IMR-90 (cell line): ENCODE data around the gene MSI2. TPM values are rescaled to one million over a fixed set of nuclear protein-coding genes. Genes with fewer than 3 reads are reported as not detected.

Experiments
- ATAC-seq: fragments of 200-7000 bp; cut with Tn5 transposase; 2 replicates; pipeline ENCODE4 v1.9.1; 2020; ENCODE audit warnings: low read depth, mild to moderate bottlenecking, moderate library complexity
- BruUV-seq: library from RNA; stranded (reverse); fragments of 400-500 nt; replicated peaks from 2 replicates; lab custom pipeline; 2021; lab: Mats Ljungman, UMichigan
- CTCF ChIA-PET: fragments of 300-600 bp; formaldehyde crosslinking; extraction: SDS; loops from one replicate; lab custom pipeline; 2021; ENCODE audit warnings: antibody characterized with exemption; lab: Yijun Ruan, JAX
- POLR2A ChIA-PET: fragments of 300-600 bp; sonication (Branson Sonifier 250); formaldehyde crosslinking; loops from one replicate; lab custom pipeline; 2022; ENCODE audit warnings: antibody characterized with exemption; ENCODE audit not compliant: unreplicated experiment; lab: Charles Lee
- DNase-seq: peaks from one replicate; pipeline ENCODE4 v3.0.0; 2013
- H2AFZ ChIP-seq: replicated peaks from 2 replicates; pipeline ENCODE3; 2013; ENCODE audit warnings: low read length, mild to moderate bottlenecking; ENCODE audit not compliant: poor library complexity
- H2AK5ac ChIP-seq: 2 replicates; pipeline ENCODE4 v1.6.1; 2013; ENCODE audit warnings: low read depth, low read length, inconsistent platforms
- H2AK9ac ChIP-seq: replicated peaks from 2 replicates; pipeline ENCODE3; 2013; ENCODE audit warnings: mild to moderate bottlenecking, low read depth, low read length, moderate library complexity; ENCODE audit not compliant: poor library complexity
- H2BK120ac ChIP-seq: 2 replicates; pipeline ENCODE4 v1.6.1; 2013; ENCODE audit warnings: low read depth, low read length, inconsistent platforms
- H2BK15ac ChIP-seq: 3 replicates; pipeline ENCODE4 v1.6.1; 2013; ENCODE audit warnings: low read depth, low read length, inconsistent platforms
- H2BK20ac ChIP-seq: 2 replicates; pipeline ENCODE4 v1.6.1; 2013; ENCODE audit warnings: low read depth, mild to moderate bottlenecking, inconsistent platforms, low read length, moderate library complexity
- H2BK5ac ChIP-seq: 2 replicates; pipeline ENCODE4 v1.6.1; 2013; ENCODE audit warnings: mild to moderate bottlenecking, low read depth, low read length, inconsistent platforms; ENCODE audit not compliant: poor library complexity, severe bottlenecking
- H3K14ac ChIP-seq: replicated peaks from 2 replicates; pipeline ENCODE4 v1.6.1; 2013; ENCODE audit warnings: low read depth, low read length, inconsistent platforms
- H3K18ac ChIP-seq: 2 replicates; pipeline ENCODE4 v1.6.1; 2013; ENCODE audit warnings: low read depth, low read length, control low read depth
- H3K23ac ChIP-seq: 2 replicates; pipeline ENCODE4 v1.6.1; 2013; ENCODE audit warnings: low read depth, low read length, inconsistent platforms
- H3K27ac ChIP-seq: 2 replicates; pipeline ENCODE4 v1.5.1; 2013; ENCODE audit warnings: mild to moderate bottlenecking, control low read depth, low read length; ENCODE audit not compliant: insufficient read depth
- H3K27me3 ChIP-seq: 2 replicates; pipeline ENCODE4 v1.6.1; 2013; ENCODE audit warnings: low read length; ENCODE audit not compliant: control insufficient read depth, insufficient read depth
- H3K36me3 ChIP-seq: 2 replicates; pipeline ENCODE4 v1.6.1; 2013; ENCODE audit warnings: low read length, mixed read lengths; ENCODE audit not compliant: control insufficient read depth, insufficient read depth
- H3K4ac ChIP-seq: 2 replicates; pipeline ENCODE4 v1.6.1; 2013; ENCODE audit warnings: low read depth, low read length, inconsistent platforms
- H3K4me1 ChIP-seq: 2 replicates; pipeline ENCODE4 v1.6.1; 2013; ENCODE audit warnings: low read length, mixed read lengths; ENCODE audit not compliant: control insufficient read depth, insufficient read depth
- H3K4me2 ChIP-seq: 2 replicates; pipeline ENCODE4 v1.6.1; 2013; ENCODE audit warnings: low read depth, mild to moderate bottlenecking, control low read depth, low read length, moderate library complexity
- H3K4me3 ChIP-seq: 2 replicates; pipeline ENCODE4 v1.5.1; 2013; ENCODE audit warnings: low read depth, mild to moderate bottlenecking, control low read depth, low read length, moderate library complexity; ENCODE audit not compliant: insufficient read depth
- H3K56ac ChIP-seq: 2 replicates; pipeline ENCODE4 v1.6.1; 2013; ENCODE audit warnings: low read length, inconsistent platforms; ENCODE audit not compliant: insufficient read depth; ENCODE audit errors: extremely low read depth
- H3K79me1 ChIP-seq, 2 experiments: 2 replicates each; pipeline ENCODE4 v1.6.1; 2013; ENCODE audit warnings: low read length in 2 of 2, inconsistent platforms in 1 of 2, low read depth in 1 of 2
- H3K9ac ChIP-seq: 2 replicates; pipeline ENCODE4 v1.6.1; 2013; ENCODE audit warnings: low read depth, low read length, control low read depth
- H3K9me1 ChIP-seq: 2 replicates; pipeline ENCODE4 v1.6.1; 2013; ENCODE audit warnings: low read length, inconsistent platforms; ENCODE audit not compliant: insufficient read depth
- H3K9me3 ChIP-seq: 2 replicates; pipeline ENCODE4 v1.6.1; 2013; ENCODE audit warnings: low read length; ENCODE audit not compliant: control insufficient read depth, insufficient read depth
- H4K20me1 ChIP-seq: 2 replicates; pipeline ENCODE4 v1.6.1; 2013; ENCODE audit warnings: low read length, inconsistent platforms; ENCODE audit not compliant: insufficient read depth
- H4K5ac ChIP-seq: 2 replicates; pipeline ENCODE4 v1.6.1; 2013; ENCODE audit warnings: mild to moderate bottlenecking, low read depth, low read length, control low read depth
- H4K8ac ChIP-seq, 2 experiments: 2 replicates each; pipeline ENCODE4 v1.6.1; 2013; ENCODE audit warnings: low read depth in 2 of 2, low read length in 2 of 2, control low read depth in 1 of 2, inconsistent platforms in 1 of 2
- H4K91ac ChIP-seq: 2 replicates; pipeline ENCODE4 v1.6.1; 2013; ENCODE audit warnings: low read depth, low read length, inconsistent platforms; ENCODE audit not compliant: insufficient read depth
- BHLHE40 ChIP-seq: fragments of 150-350 bp; IDR thresholded peaks from 2 replicates; pipeline ENCODE4 v1.6.1; 2016; ENCODE audit warnings: mild to moderate bottlenecking, low read depth, low read length
- MXI1 ChIP-seq: IDR thresholded peaks from 2 replicates; pipeline ENCODE4 v1.6.1; 2012; ENCODE audit warnings: low read depth, mild to moderate bottlenecking, low read length, moderate library complexity, borderline replicate concordance
- POLR2A ChIP-seq: IDR thresholded peaks from 2 replicates; pipeline ENCODE4 v1.6.1; 2012; ENCODE audit warnings: mild to moderate bottlenecking, low read depth, low read length
- WGBS, 2 experiments: methylation state at CpG; one replicate each; pipeline versions ENCODE4 v1.1.5 to v1.1.7; 2013; ENCODE audit warnings: missing lambda C conversion rate in 2 of 2; ENCODE audit not compliant: insufficient read length in 1 of 2; ENCODE audit errors: extremely low coverage in 2 of 2; 5-methylcytosine and 5-hydroxymethylcytosine counted together
- dilution Hi-C: fragments of 300-500 bp; cut with HindIII; formaldehyde crosslinking; loops from one replicate; pipeline ENCODE4 v1.14.3; 2018; ENCODE audit warnings: low sequenced_read_pairs; ENCODE audit not compliant: unreplicated experiment
- in situ Hi-C: fragments of 300-500 bp; cut with MboI; formaldehyde crosslinking; loops from 3 replicates; pipeline ENCODE4 v1.14.3; 2019; ENCODE audit warnings: low sequenced_read_pairs, inconsistent platforms, mixed read lengths
- intact Hi-C: fragments of 100-400 bp; cut with micrococcal nuclease; formaldehyde crosslinking; loops from 2 replicates; pipeline ENCODE4 v1.10.0; 2022
- polyA plus RNA-seq, 3 experiments: library from polyadenylated mRNA; depleted of rRNA; stranded (reverse); fragments of >200 nt; gene quantifications; 2 replicates each; pipeline ENCODE4 v1.2.3, GENCODE V29; 2012; ENCODE audit warnings: low replicate concordance in 1 of 3
- total RNA-seq: library from RNA; depleted of rRNA; stranded (reverse); fragments of >200 nt; gene quantifications from 2 replicates; pipeline ENCODE4 v1.2.3, GENCODE V29; 2012
- TF ChIP-seq, protein P1 (sequence below): fragments of 150-350 bp; IDR thresholded peaks from 2 replicates; pipeline ENCODE4 v1.6.1; 2016; ENCODE audit warnings: low read depth, mild to moderate bottlenecking, low read length, moderate library complexity, borderline replicate concordance
- TF ChIP-seq, protein P2 (sequence below): fragments of 150-350 bp; IDR thresholded peaks from 2 replicates; pipeline ENCODE4 v1.6.1; 2017; ENCODE audit warnings: mild to moderate bottlenecking, antibody characterized with exemption, low read length, low read depth

The MSI2 gene
- total and polyA plus RNA-seq, 2 of the 4 experiments (the other 2 are of a cell fraction) = 13.0 to 16.0 TPM

DNA sequence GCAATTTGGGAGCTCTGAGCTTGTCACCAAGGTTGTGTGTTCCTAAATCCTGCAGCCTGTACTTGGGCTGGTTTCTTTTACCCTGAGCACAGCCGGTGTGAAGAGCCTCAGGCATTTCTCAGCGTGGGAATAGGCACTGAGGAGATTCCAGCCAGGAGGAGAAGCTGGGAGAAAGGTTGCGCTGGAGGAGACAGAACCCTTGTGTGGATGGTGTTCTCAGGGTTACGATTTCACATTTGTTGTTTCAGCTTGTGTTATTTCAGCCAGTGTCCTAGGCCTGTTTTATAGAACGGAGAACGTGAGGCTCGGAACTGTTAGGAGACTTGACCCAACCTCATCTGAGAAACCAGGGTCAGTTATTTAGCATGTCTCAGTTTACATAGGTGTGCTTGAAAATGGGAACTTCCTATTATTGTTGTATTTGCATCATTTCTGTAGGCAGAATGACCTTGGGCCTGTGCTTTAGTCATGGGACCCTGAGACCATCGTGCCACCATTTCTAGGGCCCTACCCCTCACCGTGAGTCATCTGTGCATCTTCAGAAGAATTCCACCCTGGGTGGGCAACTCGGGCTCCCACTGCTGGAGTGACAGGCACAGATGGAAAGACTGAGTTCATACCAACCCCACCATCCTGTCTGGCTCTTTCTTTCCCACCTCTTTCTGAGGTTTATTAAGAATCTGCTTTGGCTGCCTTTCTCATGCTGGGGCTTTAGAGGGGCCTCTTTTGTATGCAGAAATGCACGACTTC is 134.9 kb downstream of the MSI2 start:
- ChIA-PET CTCF (no interaction called here), POLR2A (no interaction called here)
- no peak overlapping the region for H4K8ac ChIP-seq
- no peak for TF ChIP-seq POLR2A
- TF ChIP-seq, protein P1, sequence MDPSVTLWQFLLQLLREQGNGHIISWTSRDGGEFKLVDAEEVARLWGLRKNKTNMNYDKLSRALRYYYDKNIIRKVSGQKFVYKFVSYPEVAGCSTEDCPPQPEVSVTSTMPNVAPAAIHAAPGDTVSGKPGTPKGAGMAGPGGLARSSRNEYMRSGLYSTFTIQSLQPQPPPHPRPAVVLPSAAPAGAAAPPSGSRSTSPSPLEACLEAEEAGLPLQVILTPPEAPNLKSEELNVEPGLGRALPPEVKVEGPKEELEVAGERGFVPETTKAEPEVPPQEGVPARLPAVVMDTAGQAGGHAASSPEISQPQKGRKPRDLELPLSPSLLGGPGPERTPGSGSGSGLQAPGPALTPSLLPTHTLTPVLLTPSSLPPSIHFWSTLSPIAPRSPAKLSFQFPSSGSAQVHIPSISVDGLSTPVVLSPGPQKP = no peak
- no peak for TF ChIP-seq BHLHE40
- TF ChIP-seq, protein P2, sequence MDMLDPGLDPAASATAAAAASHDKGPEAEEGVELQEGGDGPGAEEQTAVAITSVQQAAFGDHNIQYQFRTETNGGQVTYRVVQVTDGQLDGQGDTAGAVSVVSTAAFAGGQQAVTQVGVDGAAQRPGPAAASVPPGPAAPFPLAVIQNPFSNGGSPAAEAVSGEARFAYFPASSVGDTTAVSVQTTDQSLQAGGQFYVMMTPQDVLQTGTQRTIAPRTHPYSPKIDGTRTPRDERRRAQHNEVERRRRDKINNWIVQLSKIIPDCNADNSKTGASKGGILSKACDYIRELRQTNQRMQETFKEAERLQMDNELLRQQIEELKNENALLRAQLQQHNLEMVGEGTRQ = no peak
- no peak for TF ChIP-seq MXI1
- no peak overlapping the region for H2BK120ac ChIP-seq
- no peak for ATAC-seq
- H3K4me1 ChIP-seq = no peaks in the 10 kb centered on the region; the same call in 1 of the 2 replicates
- no peak overlapping the region for H3K14ac ChIP-seq
- H2AK9ac ChIP-seq = no peak overlapping the region
- in situ Hi-C loops (no loop called here), intact Hi-C loops (no loop called here), dilution Hi-C loops (no loop called here)
- H3K4me3 ChIP-seq = no peak overlapping the region
- 71% methylated on average over 7 of the region's 11 CpGs; no CpG with 5 or more reads in 1 of the 2 experiments for WGBS, 2 experiments
- no peak overlapping the region for H3K23ac ChIP-seq
- 0 out of 2 replicates have a peak, but pooled peaks cover 2% of the 10 kb centered on the region for H3K9me1 ChIP-seq
- no peaks in the 10 kb centered on the region; the same call in none of the 2 replicates for H3K9me3 ChIP-seq
- no peak overlapping the region for H3K9ac ChIP-seq
- no peaks in the 10 kb centered on the region for H3K36me3 ChIP-seq
- BruUV-seq = no TSS peak
- DNase-seq = no peak
- no peak overlapping the region for H2AFZ ChIP-seq
- no peak overlapping the region for H4K5ac ChIP-seq
- H3K27me3 ChIP-seq = no peaks in the 10 kb centered on the region
- no peak overlapping the region for H3K27ac ChIP-seq
- H3K18ac ChIP-seq = no peak overlapping the region
- no peak overlapping the region for H3K56ac ChIP-seq
- no peak overlapping the region for H2AK5ac ChIP-seq
- no peak overlapping the region for H2BK15ac ChIP-seq
- no peaks in the 10 kb centered on the region for H4K20me1 ChIP-seq
- H3K4ac ChIP-seq = no peak overlapping the region
- H3K4me2 ChIP-seq = no peak overlapping the region
- H3K79me1 ChIP-seq = peaks cover 3 to 7% of the 10 kb centered on the region in 2 experiments; a peak in 2 of 4 replicates
- H2BK20ac ChIP-seq = no peak overlapping the region
- no peak overlapping the region for H4K91ac ChIP-seq
- H2BK5ac ChIP-seq = no peak overlapping the region
